ENCODE measurements around the gene IL1RAP. TPM values are rescaled to one million over a fixed set of nuclear protein-coding genes. Genes with fewer than 3 reads are reported as not detected.

IL1RAP gene
- total RNA-seq, 1 donor = 14.6 TPM

- TF ChIP-seq, protein P1, sequence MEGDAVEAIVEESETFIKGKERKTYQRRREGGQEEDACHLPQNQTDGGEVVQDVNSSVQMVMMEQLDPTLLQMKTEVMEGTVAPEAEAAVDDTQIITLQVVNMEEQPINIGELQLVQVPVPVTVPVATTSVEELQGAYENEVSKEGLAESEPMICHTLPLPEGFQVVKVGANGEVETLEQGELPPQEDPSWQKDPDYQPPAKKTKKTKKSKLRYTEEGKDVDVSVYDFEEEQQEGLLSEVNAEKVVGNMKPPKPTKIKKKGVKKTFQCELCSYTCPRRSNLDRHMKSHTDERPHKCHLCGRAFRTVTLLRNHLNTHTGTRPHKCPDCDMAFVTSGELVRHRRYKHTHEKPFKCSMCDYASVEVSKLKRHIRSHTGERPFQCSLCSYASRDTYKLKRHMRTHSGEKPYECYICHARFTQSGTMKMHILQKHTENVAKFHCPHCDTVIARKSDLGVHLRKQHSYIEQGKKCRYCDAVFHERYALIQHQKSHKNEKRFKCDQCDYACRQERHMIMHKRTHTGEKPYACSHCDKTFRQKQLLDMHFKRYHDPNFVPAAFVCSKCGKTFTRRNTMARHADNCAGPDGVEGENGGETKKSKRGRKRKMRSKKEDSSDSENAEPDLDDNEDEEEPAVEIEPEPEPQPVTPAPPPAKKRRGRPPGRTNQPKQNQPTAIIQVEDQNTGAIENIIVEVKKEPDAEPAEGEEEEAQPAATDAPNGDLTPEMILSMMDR (IDR thresholded peaks at IDR 0.05; ENCODE audit: insufficient read depth, low read length) = no peak
- peak; percentile 45 for DNase-seq (ENCODE audit: low read depth)
- H3K4me3 ChIP-seq (ENCODE audit: low read depth, low read length) = no peak overlapping the region
These were observed 13.2 kb downstream of the IL1RAP start for GRCh38 chr3:190526787-190527762.

GRCh38 chr3:190528706-190529105 lies 14.8 kb downstream of the IL1RAP start:
- TF ChIP-seq, protein P1 (IDR thresholded peaks at IDR 0.05; ENCODE audit: insufficient read depth, low read length) = no peak
- DNase-seq (ENCODE audit: low read depth) = no peak
- H3K4me3 ChIP-seq (ENCODE audit: low read depth, low read length) = no peak overlapping the region

- peak; percentile 30 for DNase-seq (ENCODE audit: low read depth)
- TF ChIP-seq, protein P1 (IDR thresholded peaks at IDR 0.05; ENCODE audit: insufficient read depth, low read length) = no peak
- no peak overlapping the region for H3K4me3 ChIP-seq (ENCODE audit: low read depth, low read length)
These were observed 17.5 kb downstream of the IL1RAP start for GRCh38 chr3:190531406-190531805.

DNA sequence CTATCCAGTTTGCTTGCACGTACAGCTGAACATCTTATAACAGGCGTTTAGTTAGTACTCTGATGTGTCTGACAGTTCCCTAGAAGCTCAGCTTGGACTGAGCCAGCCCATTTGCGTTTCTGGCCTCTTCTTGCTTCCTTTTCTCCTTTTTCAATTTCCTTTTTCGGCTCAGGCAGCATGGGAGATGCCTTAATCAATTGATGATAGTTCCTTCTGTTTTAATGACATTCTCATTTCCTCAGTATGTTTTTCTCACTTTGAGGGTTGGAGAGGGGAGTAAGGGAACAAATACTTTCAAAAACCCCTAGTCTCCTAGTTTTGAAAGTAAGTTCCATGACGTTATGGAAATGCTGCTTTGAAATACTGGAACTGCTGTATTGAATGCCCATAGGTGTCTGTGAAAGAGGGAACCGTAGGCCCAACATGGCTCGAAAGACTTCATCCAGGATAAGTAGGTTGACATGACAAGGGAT lies 18.9 kb downstream of the IL1RAP start:
- DNase-seq (ENCODE audit: low read depth) = no peak
- H3K4me3 ChIP-seq (ENCODE audit: low read depth, low read length) = no peak overlapping the region

DNA sequence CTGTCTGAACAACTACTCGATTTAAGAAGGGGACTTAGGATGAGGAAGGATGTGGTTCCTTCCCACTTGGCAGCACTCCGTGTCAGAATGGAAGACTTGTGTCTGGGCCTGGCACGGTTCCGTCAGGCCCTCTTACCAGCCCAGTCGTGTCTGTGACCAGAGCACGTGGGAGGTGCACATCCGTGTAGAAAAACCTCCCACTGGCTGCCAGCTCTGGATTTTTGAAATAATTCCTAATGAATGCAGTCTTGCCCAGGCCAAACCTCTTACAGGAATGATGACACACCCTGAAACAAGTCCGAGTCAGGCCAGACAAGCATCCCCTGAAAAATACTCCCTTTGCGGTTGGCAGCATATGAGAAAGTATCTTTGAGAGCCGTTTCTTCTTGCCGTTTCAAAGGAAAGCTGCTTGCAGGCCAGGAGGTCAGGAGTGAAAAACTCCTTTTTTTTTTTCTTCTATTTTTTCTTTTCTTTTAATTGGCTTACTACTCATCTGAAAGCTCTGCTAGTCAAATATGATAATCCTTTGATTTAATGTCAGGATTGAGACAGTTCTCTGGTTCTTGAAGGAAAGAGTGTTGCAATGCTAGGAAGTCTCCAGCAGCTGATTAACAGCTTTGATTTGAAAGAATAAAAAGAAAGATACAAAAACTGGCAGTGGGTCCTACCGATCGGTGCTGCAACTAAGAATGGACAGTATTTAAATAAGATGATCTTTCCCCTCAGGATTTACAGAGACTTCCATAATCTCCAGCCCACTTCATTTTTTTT lies 19.8 kb downstream of the IL1RAP start:
- H3K4me3 ChIP-seq (ENCODE audit: low read depth, low read length) = no peak overlapping the region
- peak; percentile 99 for DNase-seq (ENCODE audit: low read depth)
- TF ChIP-seq, protein P1 (IDR thresholded peaks at IDR 0.05; ENCODE audit: insufficient read depth, low read length) = no peak

More for the DNA sequence above, 18.9 kb downstream of the IL1RAP start:
- TF ChIP-seq, protein P1 (IDR thresholded peaks at IDR 0.05; ENCODE audit: insufficient read depth, low read length) = no peak

DNA sequence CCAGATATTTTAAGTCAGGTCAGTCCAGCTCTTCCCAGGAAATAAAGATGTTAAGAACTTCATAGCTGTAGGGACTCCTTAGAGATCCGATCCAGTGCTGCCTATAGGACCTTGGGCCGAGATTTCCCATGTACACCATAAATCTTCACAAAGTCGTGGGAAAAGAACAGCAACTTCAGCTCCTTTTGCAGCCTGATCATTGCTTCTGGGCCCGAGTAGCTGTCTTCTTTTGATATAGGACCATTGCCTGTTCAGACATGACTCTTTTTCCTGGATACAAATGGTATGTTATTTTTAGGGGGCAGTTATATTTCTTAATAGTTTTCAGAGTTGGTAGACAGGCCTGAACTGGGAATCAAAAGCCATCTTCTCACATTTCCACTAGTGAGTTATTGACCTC lies 20.5 kb downstream of the IL1RAP start:
- no peak overlapping the region for H3K4me3 ChIP-seq (ENCODE audit: low read depth, low read length)
- DNase-seq (ENCODE audit: low read depth) = no peak
- TF ChIP-seq, protein P1 (IDR thresholded peaks at IDR 0.05; ENCODE audit: insufficient read depth, low read length) = no peak
